ENCODE data around the gene TMEM243.

GRCh38 chr7:87231711-87232110, 12.2 kb upstream of the TMEM243 start:
- TF ChIP-seq POLR2A (IDR thresholded peaks at IDR 0.05; ENCODE audit: low read depth, low read length) (no peak), TAF1 (IDR thresholded peaks at IDR 0.05; ENCODE audit: low read depth, low read length) (no peak)
